ENCODE measurements around the gene NR1I3. TPM values are rescaled to one million over a fixed set of nuclear protein-coding genes. Genes with fewer than 3 reads are reported as not detected.

Gene NR1I3
- total and polyA plus RNA-seq, 2 experiments from 2014 or later: 2.6 to 8.1 TPM

GRCh38 chr1:161230762-161231161 is 7.2 kb downstream of the NR1I3 start:
- DNase-seq (ENCODE audit: low spot score): no peak
- peaks cover 4% of the 10 kb centered on the region for H3K79me2 ChIP-seq
- no peaks in the 10 kb centered on the region for H3K9me2 ChIP-seq (replicated peaks; ENCODE audit: insufficient read depth)
- H3K36me3 ChIP-seq (replicated peaks; ENCODE audit: insufficient read depth, low read depth): no peaks in the 10 kb centered on the region
- no peaks in the 10 kb centered on the region for H3K9me3 ChIP-seq (ENCODE audit: low read depth)
- no peak overlapping the region for H3K4me3 ChIP-seq
- H3K27ac ChIP-seq: no peak overlapping the region
- no peaks in the 10 kb centered on the region for H3K27me3 ChIP-seq
- no peak overlapping the region for H2AFZ ChIP-seq
- TF ChIP-seq CTCF (IDR thresholded peaks at IDR 0.05; ENCODE audit: poor library complexity): no peak
- no peak for TF ChIP-seq EZH2phosphoT487 (IDR thresholded peaks at IDR 0.05; ENCODE audit: low read depth, severe bottlenecking, unreplicated experiment)
- no peak for TF ChIP-seq EZH2 (IDR thresholded peaks at IDR 0.05; ENCODE audit: borderline replicate concordance)
- H3K4me2 ChIP-seq: no peak overlapping the region
- peaks cover 10% of the 10 kb centered on the region for H3K4me1 ChIP-seq (ENCODE audit: insufficient read depth)
- 97% methylated on average over 7 of the region's 7 CpGs for WGBS (ENCODE audit: low lambda C conversion rate, missing lambda C conversion rate)
- no peaks in the 10 kb centered on the region for H4K20me1 ChIP-seq (ENCODE audit: insufficient read depth, poor library complexity, severe bottlenecking)

- Histone ChIP-seq H2AFZ (no peak overlapping the region), H3K4me2 (no peak overlapping the region), H3K4me1 (ENCODE audit: insufficient read depth) (peaks cover 10% of the 10 kb centered on the region), H3K27ac (no peak overlapping the region), H3K79me2 (peaks cover 4% of the 10 kb centered on the region), H3K9me3 (ENCODE audit: low read depth) (no peaks in the 10 kb centered on the region), H4K20me1 (ENCODE audit: insufficient read depth, poor library complexity, severe bottlenecking) (no peaks in the 10 kb centered on the region), H3K36me3 (replicated peaks; ENCODE audit: insufficient read depth, low read depth) (no peaks in the 10 kb centered on the region), H3K27me3 (no peaks in the 10 kb centered on the region), H3K4me3 (no peak overlapping the region), H3K9me2 (replicated peaks; ENCODE audit: insufficient read depth) (no peaks in the 10 kb centered on the region)
- 61% methylated on average over 3 of the region's 3 CpGs for WGBS (ENCODE audit: low lambda C conversion rate, missing lambda C conversion rate)
- TF ChIP-seq EZH2phosphoT487 (IDR thresholded peaks at IDR 0.05; ENCODE audit: low read depth, severe bottlenecking, unreplicated experiment): no peak
- no peak for DNase-seq (ENCODE audit: low spot score)
Measured at GRCh38 chr1:161229896-161230295, 8.1 kb downstream of the NR1I3 start.

GRCh38 chr1:161228032-161228431 is 10.0 kb downstream of the NR1I3 start:
- H3K4me1 ChIP-seq (ENCODE audit: insufficient read depth): peaks cover 10% of the 10 kb centered on the region
- H3K4me3 ChIP-seq: no peak overlapping the region
- TF ChIP-seq EZH2 (IDR thresholded peaks at IDR 0.05; ENCODE audit: borderline replicate concordance) (no peak), EZH2phosphoT487 (IDR thresholded peaks at IDR 0.05; ENCODE audit: low read depth, severe bottlenecking, unreplicated experiment) (no peak), CTCF (IDR thresholded peaks at IDR 0.05; ENCODE audit: poor library complexity) (no peak)
- no peaks in the 10 kb centered on the region for H3K9me3 ChIP-seq (ENCODE audit: low read depth)
- no peak overlapping the region for H3K27ac ChIP-seq
- H2AFZ ChIP-seq: no peak overlapping the region
- H4K20me1 ChIP-seq (ENCODE audit: insufficient read depth, poor library complexity, severe bottlenecking): no peaks in the 10 kb centered on the region
- H3K79me2 ChIP-seq: peaks cover 4% of the 10 kb centered on the region
- H3K27me3 ChIP-seq: no peaks in the 10 kb centered on the region
- H3K9me2 ChIP-seq (replicated peaks; ENCODE audit: insufficient read depth): no peaks in the 10 kb centered on the region
- H3K36me3 ChIP-seq (replicated peaks; ENCODE audit: insufficient read depth, low read depth): no peaks in the 10 kb centered on the region
- 88% methylated on average over 7 of the region's 7 CpGs for WGBS (ENCODE audit: low lambda C conversion rate, missing lambda C conversion rate)
- peak overlapping the region; percentile 79 for H3K4me2 ChIP-seq
- DNase-seq (ENCODE audit: low spot score): no peak

- Histone ChIP-seq H3K36me3 (replicated peaks; ENCODE audit: insufficient read depth, low read depth) (no peaks in the 10 kb centered on the region), H3K4me1 (ENCODE audit: insufficient read depth) (peaks cover 10% of the 10 kb centered on the region), H3K9me3 (ENCODE audit: low read depth) (no peaks in the 10 kb centered on the region), H2AFZ (no peak overlapping the region), H3K4me2 (peak overlapping the region; percentile 79), H3K9me2 (replicated peaks; ENCODE audit: insufficient read depth) (no peaks in the 10 kb centered on the region), H3K27ac (peak overlapping the region; percentile 26), H3K4me3 (peak overlapping the region; percentile 50), H3K27me3 (no peaks in the 10 kb centered on the region), H4K20me1 (ENCODE audit: insufficient read depth, poor library complexity, severe bottlenecking) (no peaks in the 10 kb centered on the region), H3K79me2 (peaks cover 4% of the 10 kb centered on the region)
- TF ChIP-seq CTCF (IDR thresholded peaks at IDR 0.05; ENCODE audit: poor library complexity) (peak; percentile 87), EZH2 (IDR thresholded peaks at IDR 0.05; ENCODE audit: borderline replicate concordance) (no peak), EZH2phosphoT487 (IDR thresholded peaks at IDR 0.05; ENCODE audit: low read depth, severe bottlenecking, unreplicated experiment) (no peak)
- peak; percentile 91 for DNase-seq (ENCODE audit: low spot score)
- WGBS (ENCODE audit: low lambda C conversion rate, missing lambda C conversion rate): 53% methylated on average over 11 of the region's 11 CpGs
Measured at GRCh38 chr1:161227196-161227871, 10.7 kb downstream of the NR1I3 start.
